Right lobe of liver (tissue), 4 donors: ENCODE data around the gene GABRG3.

Source experiments
- CTCF ChIP-seq, 4 donors: fragments of 200-600 bp in 3 of 4; fragments of 450-650 bp in 1 of 4; IDR thresholded peaks; one replicate each; pipeline versions ENCODE4 v1.5.1 to v1.8.0; 2016 to 2022; ENCODE audit warnings: antibody characterized with exemption in 4 of 4, mild to moderate bottlenecking in 2 of 4
- POLR2A ChIP-seq: fragments of 450-650 bp; IDR thresholded peaks from one replicate; pipeline ENCODE4 v1.6.1; 2017; ENCODE audit warnings: antibody characterized with exemption, mild to moderate bottlenecking
- donor health status: DM: no; HTN: no; CAD: no.
- donor health status: DM: no; HTN: no; CAD: no.
- donor health status: DM: no; HTN: yes; CAD: no.

- TF ChIP-seq CTCF (IDR thresholded peaks at IDR 0.05) (no peak), POLR2A (no peak)
Observed at GRCh38 chr15:26954403-26954802, 16.6 kb upstream of the GABRG3 start.
